Endothelial cell of umbilical vein (primary cell): ENCODE measurements around the gene CYP21A2. TPM values are rescaled to one million over a fixed set of nuclear protein-coding genes. Genes with fewer than 3 reads are reported as not detected.
"Not testable (repeated sequence)": the region's sequence is repeated elsewhere in the genome, so short reads cannot be mapped to it uniquely, and the experiment has no call there.

Experiments
- BruUV-seq: library from RNA; stranded (reverse); fragments of 400-500 nt; replicated peaks from 2 replicates; lab custom pipeline; 2021; lab: Mats Ljungman, UMichigan
- CTCF ChIA-PET: fragments of 300-600, 350-600 bp; sonication (Branson Sonifier 250); formaldehyde crosslinking; loops from one replicate; lab custom pipeline; 2021; ENCODE audit warnings: antibody characterized with exemption, inconsistent platforms; lab: Charles Lee
- POLR2A ChIA-PET: fragments of 300-600, 350-600 bp; sonication (Branson Sonifier 250); formaldehyde crosslinking; loops from one replicate; lab custom pipeline; 2021; ENCODE audit warnings: antibody characterized with exemption, inconsistent platforms; lab: Charles Lee
- DNase-seq: peaks from one replicate; pipeline ENCODE4 v3.0.0-alpha.2; 2011; ENCODE audit warnings: low read depth, low spot score
- FAIRE-seq: peaks from 2 replicates; lab custom pipeline; 2011; peaks lifted over from hg19 to GRCh38; lab: Jason Lieb, UNC
- H2AFZ ChIP-seq: 2 replicates; pipeline ENCODE4 v1.6.0; 2012; ENCODE audit warnings: low read depth, low read length, control low read depth, inconsistent platforms
- H3K27ac ChIP-seq: 2 replicates; pipeline ENCODE4 v1.5.1; 2011; ENCODE audit warnings: low read depth, mild to moderate bottlenecking, control low read depth, low read length, moderate library complexity; ENCODE audit not compliant: insufficient read depth
- H3K27me3 ChIP-seq, 2 experiments: 2 replicates each; pipeline versions ENCODE4 v1.6.0 to v1.6.1; 2011; ENCODE audit warnings: low read length in 2 of 2, mixed read lengths in 1 of 2; ENCODE audit not compliant: control insufficient read depth in 2 of 2, insufficient read depth in 2 of 2
- H3K36me3 ChIP-seq, 2 experiments: 2 replicates in 1 of 2; 3 replicates in 1 of 2; pipeline ENCODE4 v1.5.1; 2011; ENCODE audit warnings: low read length in 2 of 2, mild to moderate bottlenecking in 1 of 2, moderate library complexity in 1 of 2; ENCODE audit not compliant: control insufficient read depth in 2 of 2, insufficient read depth in 2 of 2; ENCODE audit errors: extremely low read depth in 1 of 2
- H3K4me1 ChIP-seq: 3 replicates; pipeline ENCODE4 v1.5.1; 2011; ENCODE audit warnings: mild to moderate bottlenecking, low read length; ENCODE audit not compliant: control insufficient read depth, insufficient read depth; ENCODE audit errors: extremely low read depth
- H3K4me2 ChIP-seq: 2 replicates; pipeline ENCODE4 v1.6.1; 2011; ENCODE audit warnings: low read length, control low read depth, mixed read lengths; ENCODE audit not compliant: insufficient read depth
- H3K4me3 ChIP-seq, 3 experiments: fragments of 200-600 bp in 1 of 3; sonication (generic), shearing (Covaris generic) in 1 of 3; replicated peaks in 1 of 3; 2 replicates each; pipeline ENCODE4 v1.5.1; 2011 to 2016; ENCODE audit warnings: control low read depth in 3 of 3, low read length in 3 of 3, mild to moderate bottlenecking in 2 of 3, inconsistent platforms in 1 of 3, low read depth in 1 of 3, moderate library complexity in 1 of 3; ENCODE audit not compliant: insufficient read depth in 1 of 3
- H3K79me2 ChIP-seq: 2 replicates; pipeline ENCODE4 v1.6.0; 2012; ENCODE audit warnings: low read length, inconsistent platforms; ENCODE audit not compliant: control insufficient read depth, insufficient read depth
- H3K9ac ChIP-seq: replicated peaks from 2 replicates; pipeline ENCODE3; 2011; ENCODE audit warnings: low read length, control low read depth; ENCODE audit not compliant: insufficient read depth; ENCODE audit errors: extremely low read depth
- H3K9me1 ChIP-seq: replicated peaks from 3 replicates; pipeline ENCODE4 v1.6.0; 2011; ENCODE audit warnings: mild to moderate bottlenecking, low read length; ENCODE audit not compliant: control insufficient read depth, insufficient read depth; ENCODE audit errors: extremely low read depth
- H3K9me3 ChIP-seq: replicated peaks from 2 replicates; pipeline ENCODE4 v1.5.1; 2012; ENCODE audit warnings: low read length, inconsistent platforms; ENCODE audit not compliant: control insufficient read depth, insufficient read depth
- H4K20me1 ChIP-seq: replicated peaks from 2 replicates; pipeline ENCODE3; 2011; ENCODE audit warnings: mild to moderate bottlenecking, low read length; ENCODE audit not compliant: control insufficient read depth, insufficient read depth; ENCODE audit errors: extremely low read depth
- dilution Hi-C: fragments of 300-500 bp; cut with MboI; formaldehyde crosslinking; loops from one replicate; pipeline ENCODE4 v1.15.0; 2019; ENCODE audit warnings: low sequenced_read_pairs; ENCODE audit not compliant: extremely low pct_ligation_motif_present
- intact Hi-C: fragments of 100-400 bp; cut with micrococcal nuclease; formaldehyde crosslinking; loops from one replicate; pipeline ENCODE4 v1.10.0; 2022
- polyA plus RNA-seq, 4 experiments: library from polyadenylated mRNA; depleted of rRNA in 3 of 4; stranded (reverse) in 3 of 4; unstranded in 1 of 4; fragments of >200 nt; gene quantifications; 2 replicates each; pipeline versions ENCODE4 v1.2.1 to v1.2.3, GENCODE V29; 2011 to 2012; ENCODE audit warnings: missing spikeins in 1 of 4
- total RNA-seq: library from RNA; stranded (reverse); gene quantifications from 2 replicates; pipeline ENCODE4 v1.2.3, GENCODE V29; 2021

The CYP21A2 gene
- total and polyA plus RNA-seq, 2 donors (not counting 3 experiments of a cell fraction or from before 2014, with no cell fraction given): 0.22 to 0.46 TPM

DNA sequence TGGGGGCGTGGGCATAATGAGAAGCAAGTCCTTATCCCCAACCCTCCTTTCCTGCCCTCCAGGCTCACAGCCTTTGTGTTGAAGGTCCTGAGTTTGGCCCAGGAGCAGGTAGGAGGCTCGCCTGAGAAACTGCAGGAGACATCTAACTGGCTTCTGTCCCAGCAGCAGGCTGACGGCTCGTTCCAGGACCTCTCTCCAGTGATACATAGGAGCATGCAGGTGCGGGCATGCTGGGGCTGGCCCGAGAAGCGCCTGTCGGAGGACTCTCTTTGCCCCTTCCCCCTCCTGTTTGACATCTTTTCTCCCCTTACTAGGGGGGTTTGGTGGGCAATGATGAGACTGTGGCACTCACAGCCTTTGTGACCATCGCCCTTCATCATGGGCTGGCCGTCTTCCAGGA is 9.6 kb upstream of the CYP21A2 start:
- BruUV-seq, H3K27me3 ChIP-seq, dilution Hi-C loops, H3K36me3 ChIP-seq, H4K20me1 ChIP-seq, CTCF ChIA-PET, H3K79me2 ChIP-seq, H3K4me3 ChIP-seq, H3K27ac ChIP-seq, H3K9ac ChIP-seq, intact Hi-C loops, H3K9me1 ChIP-seq, H2AFZ ChIP-seq, POLR2A ChIA-PET, DNase-seq, FAIRE-seq, H3K4me2 ChIP-seq, H3K9me3 ChIP-seq, H3K4me1 ChIP-seq: not testable (repeated sequence)

DNA sequence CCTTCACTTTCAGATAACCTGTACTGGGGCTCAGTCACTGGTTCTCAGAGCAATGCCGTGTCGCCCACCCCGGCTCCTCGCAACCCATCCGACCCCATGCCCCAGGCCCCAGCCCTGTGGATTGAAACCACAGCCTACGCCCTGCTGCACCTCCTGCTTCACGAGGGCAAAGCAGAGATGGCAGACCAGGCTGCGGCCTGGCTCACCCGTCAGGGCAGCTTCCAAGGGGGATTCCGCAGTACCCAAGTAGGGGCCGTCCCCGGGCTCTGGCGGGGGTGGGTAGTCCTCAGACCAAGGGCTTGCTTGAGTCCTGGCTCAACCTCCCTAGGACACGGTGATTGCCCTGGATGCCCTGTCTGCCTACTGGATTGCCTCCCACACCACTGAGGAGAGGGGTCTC is 8.7 kb upstream of the CYP21A2 start:
- H3K4me2 ChIP-seq, H4K20me1 ChIP-seq, H3K9ac ChIP-seq, H3K4me3 ChIP-seq, BruUV-seq, dilution Hi-C loops, H2AFZ ChIP-seq, H3K9me3 ChIP-seq, H3K9me1 ChIP-seq, H3K27me3 ChIP-seq, H3K4me1 ChIP-seq, POLR2A ChIA-PET, DNase-seq, H3K36me3 ChIP-seq, intact Hi-C loops, H3K79me2 ChIP-seq, CTCF ChIA-PET, FAIRE-seq, H3K27ac ChIP-seq: not testable (repeated sequence)

DNA sequence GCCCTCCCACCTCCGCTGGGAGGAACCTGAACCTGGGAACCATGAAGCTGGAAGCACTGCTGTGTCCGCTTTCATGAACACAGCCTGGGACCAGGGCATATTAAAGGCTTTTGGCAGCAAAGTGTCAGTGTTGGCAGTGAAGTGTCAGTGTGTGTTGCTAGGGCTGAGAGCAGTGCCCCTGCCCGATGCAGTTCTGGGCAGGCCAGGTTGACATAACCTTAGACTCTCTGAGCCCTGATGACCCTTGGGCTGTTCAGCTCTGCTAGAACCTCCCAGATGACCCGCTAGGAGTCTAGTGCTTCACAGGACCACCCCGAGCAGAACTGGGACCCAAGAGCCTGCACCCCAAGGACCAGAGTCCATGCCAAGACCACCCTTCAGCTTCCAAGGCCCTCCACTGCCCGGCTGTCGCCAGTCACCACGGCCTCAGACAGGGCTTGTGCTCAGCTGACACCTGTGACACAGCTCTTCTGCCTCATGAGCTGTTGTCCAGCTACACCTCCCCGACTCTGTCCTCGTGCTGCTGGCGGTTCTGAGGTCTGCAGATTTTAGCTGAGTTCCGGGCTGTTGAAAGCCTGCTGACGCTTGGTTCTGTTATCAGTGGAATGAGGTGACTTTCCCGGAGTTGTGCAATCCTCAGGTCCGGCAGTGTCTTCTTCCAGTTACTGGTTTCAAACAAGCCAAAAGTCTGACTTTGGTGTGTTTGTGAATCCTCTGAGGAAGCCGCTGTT is 2.8 kb upstream of the CYP21A2 start:
- DNase-seq, CTCF ChIA-PET, H3K9me3 ChIP-seq, H4K20me1 ChIP-seq, intact Hi-C loops, H3K36me3 ChIP-seq, BruUV-seq, H3K4me3 ChIP-seq, H3K79me2 ChIP-seq, H3K4me1 ChIP-seq, H3K27ac ChIP-seq, H3K27me3 ChIP-seq, H3K9ac ChIP-seq, H3K4me2 ChIP-seq, POLR2A ChIA-PET, H3K9me1 ChIP-seq, H2AFZ ChIP-seq, dilution Hi-C loops: not testable (repeated sequence)
- peak; percentile 15 for FAIRE-seq

DNA sequence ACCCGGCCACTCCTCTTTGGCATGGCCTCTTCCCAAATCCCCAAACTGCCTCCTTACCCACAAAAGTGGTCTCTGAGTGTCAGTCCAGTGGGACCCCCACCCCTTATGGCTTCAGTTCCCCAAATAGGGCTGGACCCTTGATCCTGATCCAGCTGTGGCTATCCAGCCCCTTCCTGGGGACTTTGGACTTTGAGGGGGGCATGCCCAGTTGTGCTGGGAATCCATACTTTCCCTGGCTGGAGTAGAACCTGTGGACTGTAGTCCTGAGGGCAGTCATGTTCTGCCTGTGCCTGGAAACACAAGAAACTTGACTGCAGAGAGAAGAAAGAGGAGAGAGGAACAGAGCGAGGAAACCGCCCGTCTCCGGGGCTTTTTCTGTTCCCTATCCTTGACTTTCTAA is 1.1 kb upstream of the CYP21A2 start:
- intact Hi-C loops, H2AFZ ChIP-seq, H3K9me1 ChIP-seq, BruUV-seq, H3K4me2 ChIP-seq, H3K27ac ChIP-seq, H4K20me1 ChIP-seq, CTCF ChIA-PET, POLR2A ChIA-PET, H3K4me1 ChIP-seq, H3K27me3 ChIP-seq, H3K9me3 ChIP-seq, dilution Hi-C loops, H3K36me3 ChIP-seq, H3K9ac ChIP-seq, H3K79me2 ChIP-seq, H3K4me3 ChIP-seq, DNase-seq: not testable (repeated sequence)
- peak; percentile 57 for FAIRE-seq
